ENCODE results near the gene ITGB1BP2.

DNA sequence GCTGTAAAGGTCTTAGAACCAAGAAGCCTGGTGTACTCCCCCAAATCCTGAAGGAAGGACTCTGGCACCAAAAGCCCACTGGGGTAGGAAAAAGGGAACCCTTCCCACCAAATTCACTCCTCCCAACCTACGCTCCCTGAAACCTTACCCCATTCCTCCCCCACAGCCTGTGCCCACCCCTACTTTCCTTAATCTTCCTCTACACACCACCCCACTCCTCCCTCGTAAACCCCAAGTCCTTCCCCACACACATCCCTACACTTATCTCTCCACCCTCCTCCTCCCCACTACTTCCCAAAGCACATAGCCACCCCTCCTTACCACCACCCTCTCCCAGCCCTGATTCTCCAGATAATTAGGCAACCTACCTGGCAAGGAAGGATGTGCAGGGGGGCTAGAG is 49.3 kb upstream of the ITGB1BP2 start:
- TF ChIP-seq, protein P1, sequence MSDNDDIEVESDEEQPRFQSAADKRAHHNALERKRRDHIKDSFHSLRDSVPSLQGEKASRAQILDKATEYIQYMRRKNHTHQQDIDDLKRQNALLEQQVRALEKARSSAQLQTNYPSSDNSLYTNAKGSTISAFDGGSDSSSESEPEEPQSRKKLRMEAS (IDR thresholded peaks at IDR 0.05; ENCODE audit: low read depth, low read length): no peak
- TF ChIP-seq POLR2A (IDR thresholded peaks at IDR 0.05; ENCODE audit: extremely low read depth, insufficient read length): no peak
- TF ChIP-seq, protein P2, sequence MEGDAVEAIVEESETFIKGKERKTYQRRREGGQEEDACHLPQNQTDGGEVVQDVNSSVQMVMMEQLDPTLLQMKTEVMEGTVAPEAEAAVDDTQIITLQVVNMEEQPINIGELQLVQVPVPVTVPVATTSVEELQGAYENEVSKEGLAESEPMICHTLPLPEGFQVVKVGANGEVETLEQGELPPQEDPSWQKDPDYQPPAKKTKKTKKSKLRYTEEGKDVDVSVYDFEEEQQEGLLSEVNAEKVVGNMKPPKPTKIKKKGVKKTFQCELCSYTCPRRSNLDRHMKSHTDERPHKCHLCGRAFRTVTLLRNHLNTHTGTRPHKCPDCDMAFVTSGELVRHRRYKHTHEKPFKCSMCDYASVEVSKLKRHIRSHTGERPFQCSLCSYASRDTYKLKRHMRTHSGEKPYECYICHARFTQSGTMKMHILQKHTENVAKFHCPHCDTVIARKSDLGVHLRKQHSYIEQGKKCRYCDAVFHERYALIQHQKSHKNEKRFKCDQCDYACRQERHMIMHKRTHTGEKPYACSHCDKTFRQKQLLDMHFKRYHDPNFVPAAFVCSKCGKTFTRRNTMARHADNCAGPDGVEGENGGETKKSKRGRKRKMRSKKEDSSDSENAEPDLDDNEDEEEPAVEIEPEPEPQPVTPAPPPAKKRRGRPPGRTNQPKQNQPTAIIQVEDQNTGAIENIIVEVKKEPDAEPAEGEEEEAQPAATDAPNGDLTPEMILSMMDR (IDR thresholded peaks at IDR 0.05; ENCODE audit: low read depth, low read length): no peak
